PC-9 (cell line): ENCODE data around the gene KIAA1328. TPM values are rescaled to one million over a fixed set of nuclear protein-coding genes. Genes with fewer than 3 reads are reported as not detected.

Experiments
- BruUV-seq: library from RNA; stranded (reverse); fragments of 400-500 nt; replicated peaks from 2 replicates; lab custom pipeline; 2021; lab: Mats Ljungman, UMichigan
- CTCF ChIA-PET: fragments of 300-600 bp; sonication (Branson Sonifier 250); formaldehyde crosslinking; loops from one replicate; lab custom pipeline; 2022; ENCODE audit warnings: antibody characterized with exemption; lab: Charles Lee
- POLR2A ChIA-PET: fragments of 300-600 bp; sonication (Branson Sonifier 250); formaldehyde crosslinking; loops from one replicate; lab custom pipeline; 2022; ENCODE audit warnings: antibody characterized with exemption; ENCODE audit not compliant: unreplicated experiment; lab: Charles Lee
- DNase-seq, 2 experiments: peaks; one replicate each; pipeline versions ENCODE4 v3.0.0 to v3.0.0-alpha.2; 2015 to 2022; ENCODE audit warnings: mixed read lengths in 1 of 2
- H2AFZ ChIP-seq: fragments of 200-600 bp; sonication (generic); 2 replicates; pipeline ENCODE4 v1.8.1; 2017; ENCODE audit warnings: antibody characterized with exemption
- H3F3A ChIP-seq: fragments of 200-600 bp; sonication (generic); 2 replicates; pipeline ENCODE4 v1.8.1; 2017; ENCODE audit warnings: antibody characterized with exemption, mild to moderate bottlenecking, low read depth; ENCODE audit not compliant: insufficient read depth
- H3K27ac ChIP-seq: fragments of 200-600 bp; sonication (generic); 2 replicates; pipeline ENCODE4 v1.6.1; 2016; ENCODE audit warnings: mixed run types
- H3K27me3 ChIP-seq: fragments of 200-600 bp; sonication (generic); 2 replicates; pipeline ENCODE4 v1.6.1; 2016; ENCODE audit warnings: low read depth, mixed run types; ENCODE audit not compliant: insufficient read depth
- H3K36me3 ChIP-seq: fragments of 200-600 bp; sonication (generic); 2 replicates; pipeline ENCODE4 v1.6.1; 2016; ENCODE audit warnings: low read depth, mixed run types
- H3K4me1 ChIP-seq: fragments of 200-600 bp; sonication (generic); replicated peaks from 2 replicates; pipeline ENCODE4 v1.6.1; 2016; ENCODE audit warnings: mixed run types; ENCODE audit not compliant: insufficient read depth
- H3K4me2 ChIP-seq: fragments of 200-600 bp; sonication (generic); 2 replicates; pipeline ENCODE4 v1.6.1; 2017; ENCODE audit warnings: mixed run types
- H3K4me3 ChIP-seq: fragments of 200-600 bp; sonication (generic); 2 replicates; pipeline ENCODE4 v1.6.1; 2016; ENCODE audit warnings: mixed run types
- H3K79me2 ChIP-seq: fragments of 200-600 bp; sonication (generic); 2 replicates; pipeline ENCODE4 v1.6.1; 2017; ENCODE audit warnings: low read depth, mixed run types
- H3K9me2 ChIP-seq: fragments of 200-600 bp; sonication (generic); 2 replicates; pipeline ENCODE4 v1.8.1; 2017; ENCODE audit warnings: mild to moderate bottlenecking; ENCODE audit not compliant: insufficient read depth
- H3K9me3 ChIP-seq: fragments of 200-600 bp; sonication (generic); 2 replicates; pipeline ENCODE4 v1.8.1; 2016; ENCODE audit warnings: low read depth; ENCODE audit not compliant: insufficient read depth
- H4K20me1 ChIP-seq: fragments of 200-600 bp; sonication (generic); 2 replicates; pipeline ENCODE4 v1.8.1; 2017; ENCODE audit not compliant: insufficient read depth
- EZH2 ChIP-seq: fragments of 200-600 bp; sonication (generic); IDR thresholded peaks from 2 replicates; pipeline ENCODE4 v1.8.0; 2017; ENCODE audit warnings: antibody characterized with exemption, low read depth
- intact Hi-C: fragments of 100-400 bp; cut with micrococcal nuclease; formaldehyde crosslinking; loops from one replicate; pipeline ENCODE4 v1.10.0; 2022; ENCODE audit not compliant: unreplicated experiment
- total RNA-seq: library from RNA; stranded (reverse); gene quantifications from 2 replicates; pipeline ENCODE4 v1.2.3, GENCODE V29; 2021
- TF ChIP-seq, protein P1 (sequence below): fragments of 200-600 bp; sonication (generic); conservative IDR thresholded peaks from 2 replicates; pipeline ENCODE4 v1.6.1; 2017; ENCODE audit warnings: mixed run types, antibody characterized with exemption, mild to moderate bottlenecking, moderate library complexity

The KIAA1328 gene
- total RNA-seq, 1 experiment from 2014 or later: 6.5 TPM

- intact Hi-C loops: no loop called here
- Histone ChIP-seq H3K27me3 (no peaks in the 10 kb centered on the region), H2AFZ (no peak overlapping the region), H3K36me3 (no peaks in the 10 kb centered on the region), H3K4me1 (peaks cover 6% of the 10 kb centered on the region; the same call in 1 of the 2 replicates), H3K4me3 (no peak overlapping the region), H3K27ac (no peak overlapping the region), H3K79me2 (no peaks in the 10 kb centered on the region), H3K4me2 (no peak overlapping the region), H3F3A (no peaks in the 10 kb centered on the region), H3K9me2 (no peaks in the 10 kb centered on the region), H3K9me3 (no peaks in the 10 kb centered on the region), H4K20me1 (no peaks in the 10 kb centered on the region)
- POLR2A ChIA-PET: no interaction called here
- no TSS peak for BruUV-seq
- no peak for TF ChIP-seq EZH2
- TF ChIP-seq, protein P1, sequence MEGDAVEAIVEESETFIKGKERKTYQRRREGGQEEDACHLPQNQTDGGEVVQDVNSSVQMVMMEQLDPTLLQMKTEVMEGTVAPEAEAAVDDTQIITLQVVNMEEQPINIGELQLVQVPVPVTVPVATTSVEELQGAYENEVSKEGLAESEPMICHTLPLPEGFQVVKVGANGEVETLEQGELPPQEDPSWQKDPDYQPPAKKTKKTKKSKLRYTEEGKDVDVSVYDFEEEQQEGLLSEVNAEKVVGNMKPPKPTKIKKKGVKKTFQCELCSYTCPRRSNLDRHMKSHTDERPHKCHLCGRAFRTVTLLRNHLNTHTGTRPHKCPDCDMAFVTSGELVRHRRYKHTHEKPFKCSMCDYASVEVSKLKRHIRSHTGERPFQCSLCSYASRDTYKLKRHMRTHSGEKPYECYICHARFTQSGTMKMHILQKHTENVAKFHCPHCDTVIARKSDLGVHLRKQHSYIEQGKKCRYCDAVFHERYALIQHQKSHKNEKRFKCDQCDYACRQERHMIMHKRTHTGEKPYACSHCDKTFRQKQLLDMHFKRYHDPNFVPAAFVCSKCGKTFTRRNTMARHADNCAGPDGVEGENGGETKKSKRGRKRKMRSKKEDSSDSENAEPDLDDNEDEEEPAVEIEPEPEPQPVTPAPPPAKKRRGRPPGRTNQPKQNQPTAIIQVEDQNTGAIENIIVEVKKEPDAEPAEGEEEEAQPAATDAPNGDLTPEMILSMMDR: no peak
- DNase-seq: no peak
- CTCF ChIA-PET: no interaction called here
These were observed 7.0 kb downstream of the KIAA1328 start for GRCh38 chr18:36835927-36836326.

- Histone ChIP-seq H3K4me3 (no peak overlapping the region), H3K79me2 (no peaks in the 10 kb centered on the region), H3K9me2 (no peaks in the 10 kb centered on the region), H3K36me3 (no peaks in the 10 kb centered on the region), H3K27me3 (no peaks in the 10 kb centered on the region), H3K4me2 (no peak overlapping the region), H3K27ac (no peak overlapping the region), H3K4me1 (no peaks in the 10 kb centered on the region), H4K20me1 (no peaks in the 10 kb centered on the region), H3F3A (no peaks in the 10 kb centered on the region), H2AFZ (no peak overlapping the region), H3K9me3 (no peaks in the 10 kb centered on the region)
- CTCF ChIA-PET: no interaction called here
- intact Hi-C loops: no loop called here
- POLR2A ChIA-PET: no interaction called here
- no peak for DNase-seq
- TF ChIP-seq EZH2: no peak
- TF ChIP-seq, protein P1: no peak
- no TSS peak for BruUV-seq
These were observed 10.9 kb downstream of the KIAA1328 start for GRCh38 chr18:36839835-36840234.

GRCh38 chr18:36843199-36843598 is 14.3 kb downstream of the KIAA1328 start:
- no peak for DNase-seq
- no TSS peak for BruUV-seq
- H3K9me3 ChIP-seq: no peaks in the 10 kb centered on the region
- H3K4me3 ChIP-seq: no peak overlapping the region
- no peaks in the 10 kb centered on the region for H3K79me2 ChIP-seq
- no peak overlapping the region for H3K27ac ChIP-seq
- no peak overlapping the region for H3K4me2 ChIP-seq
- H3F3A ChIP-seq: no peaks in the 10 kb centered on the region
- TF ChIP-seq EZH2: no peak
- TF ChIP-seq, protein P1: no peak
- ChIA-PET POLR2A (no interaction called here), CTCF (interaction anchor here (0.5 kb wide), 1 partner anchor 15 kb away, joined by 3 read pairs; the partner anchor contains the start of genes KIAA1328 and TPGS2)
- intact Hi-C loops: no loop called here
- no peaks in the 10 kb centered on the region for H3K36me3 ChIP-seq
- H3K27me3 ChIP-seq: no peaks in the 10 kb centered on the region
- H4K20me1 ChIP-seq: no peaks in the 10 kb centered on the region
- no peaks in the 10 kb centered on the region for H3K9me2 ChIP-seq
- H3K4me1 ChIP-seq: no peaks in the 10 kb centered on the region
- no peak overlapping the region for H2AFZ ChIP-seq
